Spinal cord (tissue), 10 donors: ENCODE measurements around the gene SH3RF2. TPM values are rescaled to one million over a fixed set of nuclear protein-coding genes. Genes with fewer than 3 reads are reported as not detected.

Experiments
- DNase-seq, 6 donors: peaks; one replicate each; pipeline versions ENCODE4 v3.0.0 to v3.0.0-alpha.2; 2013 to 2015; ENCODE audit warnings: low spot score in 6 of 6, low read depth in 4 of 6
- H3K27ac ChIP-seq: one replicate; pipeline ENCODE4 v1.5.1; 2013; ENCODE audit warnings: low read depth, low read length, control low read depth
- H3K27me3 ChIP-seq: one replicate; pipeline ENCODE4 v1.6.1; 2013; ENCODE audit warnings: low read length; ENCODE audit not compliant: control insufficient read depth, insufficient read depth
- H3K36me3 ChIP-seq: one replicate; pipeline ENCODE4 v1.6.1; 2013; ENCODE audit warnings: low read length; ENCODE audit not compliant: control insufficient read depth, insufficient read depth
- H3K4me1 ChIP-seq: one replicate; pipeline ENCODE4 v1.6.1; 2013; ENCODE audit warnings: low read length; ENCODE audit not compliant: control insufficient read depth, insufficient read depth
- H3K4me3 ChIP-seq: one replicate; pipeline ENCODE4 v1.5.1; 2013; ENCODE audit warnings: low read depth, low read length, control low read depth
- H3K9me3 ChIP-seq: one replicate; pipeline ENCODE4 v1.6.1; 2013; ENCODE audit warnings: low read length; ENCODE audit not compliant: control insufficient read depth, insufficient read depth
- WGBS: methylation state at CpG from one replicate; pipeline ENCODE4 v1.1.5; 2013; ENCODE audit warnings: missing lambda C conversion rate; ENCODE audit not compliant: insufficient coverage; 5-methylcytosine and 5-hydroxymethylcytosine counted together
- polyA plus RNA-seq, 2 donors: library from polyadenylated mRNA; unstranded; fragments of 120-200 nt; gene quantifications; one replicate each; pipeline ENCODE4 v1.2.1, GENCODE V29; 2013; ENCODE audit not compliant: insufficient read length in 2 of 2
- total RNA-seq, 2 donors: library from RNA; depleted of rRNA in 1 of 2; stranded (reverse); fragments of 120-200 nt in 1 of 2; fragments of >200 nt in 1 of 2; gene quantifications; one replicate each; pipeline versions ENCODE4 v1.2.3 to v1.2.4, GENCODE V29; 2013 to 2014
- donor health status: healthy.

Gene SH3RF2
- total and polyA plus RNA-seq, 4 donors: 0.25 to 0.94 (median 0.34) TPM

GRCh38 chr5:145906401-145906800, 30.0 kb upstream of the SH3RF2 start:
- WGBS: no CpG with 5 or more reads among the region's 1 CpG
- Histone ChIP-seq H3K36me3 (no peaks in the 10 kb centered on the region), H3K9me3 (no peaks in the 10 kb centered on the region), H3K4me1 (no peaks in the 10 kb centered on the region), H3K27ac (no peak overlapping the region), H3K27me3 (no peaks in the 10 kb centered on the region), H3K4me3 (no peak overlapping the region)
- peak in 1 of 6 donors; percentile 49 for DNase-seq

- Histone ChIP-seq H3K36me3 (no peaks in the 10 kb centered on the region), H3K9me3 (no peaks in the 10 kb centered on the region), H3K27me3 (no peaks in the 10 kb centered on the region), H3K27ac (no peak overlapping the region), H3K4me3 (no peak overlapping the region), H3K4me1 (no peaks in the 10 kb centered on the region)
- WGBS: 92% methylated on average over 3 of the region's 3 CpGs
- DNase-seq: peak in 2 of 6 donors; percentile 11 to 25
These were observed 28.0 kb upstream of the SH3RF2 start for GRCh38 chr5:145908206-145908960.

DNA sequence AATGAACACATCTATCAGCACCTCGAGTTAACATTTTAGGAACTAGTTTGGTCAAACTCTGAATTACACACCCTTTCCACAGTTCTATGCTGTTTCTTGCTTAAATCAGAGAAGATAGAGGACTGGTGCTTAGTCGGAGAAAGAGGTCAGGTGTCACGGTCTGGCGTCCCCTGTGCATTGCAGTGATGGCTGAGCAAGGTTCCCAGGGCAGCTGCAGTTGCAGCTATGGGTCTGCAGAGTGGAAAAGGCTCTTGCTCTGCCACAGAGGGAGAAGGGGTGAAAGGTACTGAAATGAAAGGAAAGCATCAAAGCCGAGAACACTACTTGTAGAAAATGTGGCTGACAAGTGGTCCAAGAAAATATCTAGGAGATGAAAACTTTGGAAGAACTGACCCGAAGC, 25.2 kb upstream of the SH3RF2 start:
- Histone ChIP-seq H3K4me1 (no peaks in the 10 kb centered on the region), H3K36me3 (no peaks in the 10 kb centered on the region), H3K4me3 (no peak overlapping the region), H3K27me3 (no peaks in the 10 kb centered on the region), H3K27ac (no peak overlapping the region), H3K9me3 (no peaks in the 10 kb centered on the region)
- 61% methylated on average over 5 of the region's 6 CpGs for WGBS
- no peak for DNase-seq

GRCh38 chr5:145912019-145912418, 24.4 kb upstream of the SH3RF2 start:
- DNase-seq: no peak
- H3K4me1 ChIP-seq: no peaks in the 10 kb centered on the region
- H3K27ac ChIP-seq: no peak overlapping the region
- no peak overlapping the region for H3K4me3 ChIP-seq
- WGBS: 100% methylated on average over 1 of the region's 3 CpGs
- no peaks in the 10 kb centered on the region for H3K27me3 ChIP-seq
- H3K36me3 ChIP-seq: no peaks in the 10 kb centered on the region
- no peaks in the 10 kb centered on the region for H3K9me3 ChIP-seq

DNA sequence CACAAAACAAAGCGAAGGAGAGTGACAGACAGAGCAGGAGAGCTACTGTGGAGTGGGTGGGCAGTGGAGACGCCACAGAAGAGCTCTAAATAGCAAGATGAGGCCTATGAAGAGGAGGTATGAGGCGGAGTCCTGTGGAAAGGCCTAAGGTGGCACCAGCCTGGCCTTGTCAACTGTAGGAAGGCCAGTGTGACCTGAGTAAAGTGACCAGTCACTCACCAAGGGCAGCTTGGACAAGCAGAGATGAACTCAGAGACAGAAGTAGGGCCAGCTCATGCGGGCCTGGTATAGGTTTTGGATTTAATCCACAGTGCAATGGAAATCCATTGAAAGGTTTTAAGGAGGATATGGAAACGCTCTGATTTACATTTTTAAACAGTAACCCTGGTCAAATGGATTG, 23.8 kb upstream of the SH3RF2 start:
- H3K9me3 ChIP-seq: no peaks in the 10 kb centered on the region
- H3K27ac ChIP-seq: no peak overlapping the region
- no peaks in the 10 kb centered on the region for H3K27me3 ChIP-seq
- DNase-seq: no peak
- H3K36me3 ChIP-seq: no peaks in the 10 kb centered on the region
- WGBS: 88% methylated on average over 3 of the region's 5 CpGs
- H3K4me1 ChIP-seq: no peaks in the 10 kb centered on the region
- H3K4me3 ChIP-seq: no peak overlapping the region

GRCh38 chr5:145913701-145914100, 22.7 kb upstream of the SH3RF2 start:
- no peaks in the 10 kb centered on the region for H3K36me3 ChIP-seq
- 100% methylated on average over 1 of the region's 7 CpGs for WGBS
- no peaks in the 10 kb centered on the region for H3K4me1 ChIP-seq
- no peaks in the 10 kb centered on the region for H3K27me3 ChIP-seq
- H3K27ac ChIP-seq: no peak overlapping the region
- no peak for DNase-seq
- no peak overlapping the region for H3K4me3 ChIP-seq
- no peaks in the 10 kb centered on the region for H3K9me3 ChIP-seq

DNA sequence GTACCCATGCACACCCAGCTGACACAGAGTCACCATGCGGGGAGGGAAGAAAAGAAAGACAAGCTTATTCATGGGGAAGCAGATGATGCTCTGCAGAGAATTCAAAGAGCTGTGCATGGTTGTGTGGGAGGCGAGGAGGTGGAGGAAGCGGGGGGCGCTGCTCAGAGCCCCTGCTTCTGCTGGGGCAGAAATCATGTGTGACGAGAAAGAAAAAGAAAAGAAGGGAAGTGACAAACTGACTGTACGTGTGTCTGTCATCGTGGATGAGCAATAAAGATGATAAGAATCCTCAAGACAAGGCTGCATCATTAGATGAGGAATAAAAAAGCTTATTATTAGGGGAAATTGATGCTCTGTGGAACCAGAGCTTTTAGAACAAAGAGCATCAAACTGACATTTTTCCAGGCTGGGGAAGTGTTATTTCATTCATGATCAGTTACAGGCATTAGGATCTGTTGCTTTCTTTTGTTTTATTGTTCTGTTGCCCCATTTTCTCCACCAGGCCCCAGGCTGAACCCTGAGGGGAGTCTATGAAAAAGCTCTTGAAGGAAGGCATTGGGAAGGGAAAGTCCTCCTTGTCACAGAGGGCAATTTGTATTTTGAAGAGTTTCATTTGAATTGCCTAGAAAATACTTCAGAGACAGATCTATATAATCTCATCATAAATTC, 20.3 kb upstream of the SH3RF2 start:
- DNase-seq: no peak
- 46% methylated on average over 7 of the region's 7 CpGs for WGBS
- no peaks in the 10 kb centered on the region for H3K36me3 ChIP-seq

DNA sequence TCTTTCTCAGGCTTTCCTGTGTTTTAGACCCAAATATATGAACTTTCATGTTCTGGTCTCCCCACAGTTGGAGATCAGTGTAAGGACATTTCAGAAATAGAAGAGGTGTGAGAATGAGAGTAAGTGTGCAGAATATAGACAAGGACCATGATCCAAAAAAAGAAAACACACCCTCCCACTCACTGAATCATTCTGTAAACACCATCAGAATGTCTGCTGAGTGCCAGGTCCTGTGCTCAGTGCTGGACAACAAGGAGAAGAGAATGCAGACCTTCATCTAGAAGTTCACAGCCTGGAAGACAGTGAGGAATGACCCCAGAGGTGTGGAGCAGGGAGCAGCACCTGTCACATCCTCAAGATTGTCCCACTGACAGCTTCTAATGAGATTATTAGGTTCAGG, 19.1 kb upstream of the SH3RF2 start:
- no peak for DNase-seq
- no peaks in the 10 kb centered on the region for H3K9me3 ChIP-seq
- H3K27me3 ChIP-seq: no peaks in the 10 kb centered on the region
- H3K36me3 ChIP-seq: no peaks in the 10 kb centered on the region
- no peak overlapping the region for H3K27ac ChIP-seq
- no peak overlapping the region for H3K4me3 ChIP-seq
- H3K4me1 ChIP-seq: no peaks in the 10 kb centered on the region

More for the DNA sequence above, 20.3 kb upstream of the SH3RF2 start:
- H3K4me3 ChIP-seq: no peak overlapping the region
- H3K27me3 ChIP-seq: no peaks in the 10 kb centered on the region
- H3K9me3 ChIP-seq: no peaks in the 10 kb centered on the region
- no peaks in the 10 kb centered on the region for H3K4me1 ChIP-seq
- no peak overlapping the region for H3K27ac ChIP-seq

GRCh38 chr5:145918397-145918796, 18.0 kb upstream of the SH3RF2 start:
- H3K4me3 ChIP-seq: no peak overlapping the region
- H3K27me3 ChIP-seq: no peaks in the 10 kb centered on the region
- no peak for DNase-seq
- H3K27ac ChIP-seq: no peak overlapping the region
- H3K36me3 ChIP-seq: no peaks in the 10 kb centered on the region
- no peaks in the 10 kb centered on the region for H3K9me3 ChIP-seq
- 80% methylated on average over 1 of the region's 2 CpGs for WGBS
- no peaks in the 10 kb centered on the region for H3K4me1 ChIP-seq

- Histone ChIP-seq H3K4me3 (no peak overlapping the region), H3K27me3 (no peaks in the 10 kb centered on the region), H3K4me1 (no peaks in the 10 kb centered on the region), H3K9me3 (no peaks in the 10 kb centered on the region), H3K36me3 (no peaks in the 10 kb centered on the region), H3K27ac (no peak overlapping the region)
- no peak for DNase-seq
- WGBS: 73% methylated on average over 6 of the region's 6 CpGs
These were observed 17.0 kb upstream of the SH3RF2 start for GRCh38 chr5:145919413-145919812.
